Stimulated activated CD8-positive, alpha-beta memory T cell treated with anti-CD3 and anti-CD28 coated beads, Interleukin-7, amount 100 ng/mL, for 4 hours (primary cell): ENCODE measurements around the gene TRPV3.
A peak's percentile ranks its signal among the peaks of the same experiment; 100 is the strongest.
"Not testable (repeated sequence)": the region's sequence is repeated elsewhere in the genome, so short reads cannot be mapped to it uniquely, and the experiment has no call there.

Experiments used
- DNase-seq, 2 donors: peaks; one replicate each; pipeline ENCODE4 v3.0.0-alpha.2; 2020; ENCODE audit warnings: low read depth in 2 of 2

Gene TRPV3

DNA sequence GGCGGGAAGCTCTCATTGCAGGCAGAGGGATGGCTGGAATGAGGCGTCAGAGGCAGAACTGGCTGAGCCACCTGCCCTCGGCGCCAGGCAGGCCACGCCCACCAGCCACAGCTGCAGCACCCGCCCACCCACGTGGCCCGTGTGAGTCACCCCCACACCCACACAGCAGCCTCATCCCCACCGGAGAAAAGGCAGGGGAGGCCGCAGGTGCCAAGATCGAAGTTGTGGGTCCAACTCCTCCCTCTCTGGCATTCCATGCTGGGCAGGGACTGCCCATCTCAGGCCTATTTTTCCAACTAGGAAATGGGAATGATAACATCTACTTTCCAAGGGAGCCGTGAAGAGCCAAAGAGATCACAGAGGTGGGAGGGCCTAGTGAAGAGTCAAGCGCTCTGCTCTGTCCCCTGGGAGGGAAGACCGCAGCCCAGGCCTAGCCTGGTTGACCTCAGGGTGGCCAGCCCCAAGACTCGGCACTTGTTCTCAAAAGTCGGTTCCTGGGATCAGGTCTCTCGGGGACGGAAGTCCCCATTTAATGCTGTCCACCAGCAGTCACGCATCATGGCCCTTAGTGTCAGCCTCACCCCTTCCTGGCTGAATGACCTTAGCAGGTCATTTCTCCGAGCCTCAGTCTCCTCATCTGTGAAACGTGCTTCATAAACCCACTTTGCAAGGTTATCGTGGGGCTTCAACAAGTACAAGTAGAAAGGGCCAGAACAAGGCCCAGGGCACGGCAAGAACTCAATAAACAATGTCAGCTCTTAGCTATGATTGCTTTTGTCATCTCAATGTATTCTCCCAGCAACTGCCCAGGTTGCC, at the start of gene TRPV3:
TRPV3 (minus strand) TSS at position 45 of the 816 bp plus-strand sequence. CDS start 2,962 bp downstream, outside the sequence.
- DNase-seq = peak; percentile 50 to 70

GRCh38 chr17:3603870-3604259, 46.3 kb upstream of the TRPV3 start:
- DNase-seq = no peak

GRCh38 chr17:3603119-3603869, 45.7 kb upstream of the TRPV3 start:
- DNase-seq = no peak

DNA sequence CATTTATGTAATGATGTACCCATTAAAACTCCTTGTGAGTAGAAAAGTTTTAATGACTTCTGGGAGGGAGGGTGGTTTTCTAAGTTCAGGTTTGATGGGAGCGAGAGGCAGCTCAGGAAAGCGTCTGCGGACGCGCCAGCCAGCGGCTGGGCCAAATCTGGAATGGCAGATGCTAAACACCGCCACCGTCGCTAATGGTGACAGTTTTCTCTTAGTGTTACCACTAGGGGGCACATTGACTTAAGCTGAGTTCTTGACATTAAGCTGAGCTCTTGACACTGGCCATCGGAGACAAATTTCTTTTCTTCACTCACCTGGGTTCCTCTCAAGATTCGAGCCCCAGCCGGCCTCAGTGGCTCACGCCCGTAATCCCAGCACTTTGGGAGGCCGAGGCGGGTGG, 44.9 kb upstream of the TRPV3 start:
- no peak for DNase-seq

DNA sequence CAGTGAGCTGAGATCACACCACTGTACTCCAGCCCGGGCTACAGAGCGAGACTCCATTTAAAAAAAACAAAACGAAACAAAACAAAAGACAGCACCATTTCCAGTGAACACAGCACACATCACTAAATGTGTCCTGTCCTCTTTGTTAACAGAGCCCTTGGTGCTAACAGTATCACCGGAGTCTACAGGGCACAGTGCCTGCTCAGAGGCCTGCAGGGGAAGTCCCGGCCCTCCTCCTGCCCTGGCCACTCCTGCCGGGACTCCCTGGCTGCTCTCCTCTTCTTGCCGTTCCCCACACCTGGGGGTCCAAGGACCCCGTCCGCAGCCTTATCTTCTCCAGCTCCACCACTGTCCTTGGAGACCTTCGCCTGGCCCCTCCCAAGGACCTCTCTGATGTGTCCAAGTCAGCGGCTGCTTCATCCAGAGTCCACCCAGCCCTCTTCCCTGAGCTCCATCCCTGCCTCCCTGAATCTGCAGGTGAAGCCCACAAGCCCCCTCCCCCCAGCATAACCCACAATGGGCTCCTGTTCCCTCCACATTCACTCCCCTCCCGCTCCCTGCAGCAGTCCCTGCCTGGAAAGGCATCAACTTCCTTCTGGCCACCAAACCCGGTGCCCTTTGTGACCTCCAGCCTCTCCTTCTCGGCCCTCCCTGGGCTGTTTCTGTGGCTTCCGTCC, 43.1 kb upstream of the TRPV3 start:
- no peak for DNase-seq

DNA sequence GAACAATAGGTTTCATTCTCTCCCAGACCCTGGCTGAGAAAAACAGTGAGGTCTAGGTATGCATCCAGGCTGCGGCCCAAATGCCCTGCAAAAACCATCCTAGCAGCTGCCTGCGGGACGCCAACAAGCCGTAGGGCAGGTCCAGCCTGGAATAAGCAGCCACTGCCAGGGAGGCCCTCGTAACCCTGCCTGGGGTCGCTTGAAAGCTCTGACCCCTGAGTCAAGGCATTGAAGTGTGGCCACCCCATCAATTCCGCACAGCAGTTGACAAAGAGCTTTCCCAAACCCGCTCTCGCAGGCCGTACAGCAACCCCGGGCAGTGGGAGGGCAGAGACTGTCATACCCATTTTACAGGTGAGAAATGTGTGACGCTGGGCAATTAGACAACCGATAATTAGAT, 40.5 kb upstream of the TRPV3 start:
- DNase-seq = no peak

DNA sequence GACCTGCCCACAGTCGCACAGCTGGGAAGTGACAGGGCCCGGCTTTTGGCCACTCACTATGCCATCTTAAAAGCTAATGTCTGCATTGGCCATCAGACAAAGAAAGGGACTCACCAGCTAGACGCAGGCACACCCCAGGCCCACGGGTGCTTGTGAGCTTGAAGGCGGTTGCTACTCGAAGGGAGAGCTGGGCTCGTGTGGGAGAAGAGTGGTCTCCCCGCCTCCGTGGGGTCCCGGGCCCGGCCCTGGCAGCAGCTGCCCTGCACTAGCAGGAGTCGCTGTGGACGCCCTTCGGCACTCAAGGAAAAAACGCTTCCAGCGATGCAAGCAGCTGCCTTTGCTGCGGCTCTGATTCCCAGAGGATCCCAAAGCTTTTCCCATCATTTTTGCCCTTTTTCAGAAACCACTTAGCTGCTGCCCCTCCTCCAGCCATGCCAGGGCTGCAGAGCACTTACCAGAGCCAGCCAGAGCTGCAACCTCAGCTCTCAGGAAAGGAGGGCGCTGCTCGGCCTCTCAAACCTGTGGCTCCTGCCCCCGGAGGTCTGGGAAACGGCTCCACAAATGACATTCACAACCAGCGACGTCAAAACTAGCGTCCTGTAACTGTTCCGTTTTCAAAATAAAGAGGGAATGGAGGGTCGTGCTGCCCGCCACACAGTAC, 39.3 kb upstream of the TRPV3 start:
- DNase-seq = no peak

DNA sequence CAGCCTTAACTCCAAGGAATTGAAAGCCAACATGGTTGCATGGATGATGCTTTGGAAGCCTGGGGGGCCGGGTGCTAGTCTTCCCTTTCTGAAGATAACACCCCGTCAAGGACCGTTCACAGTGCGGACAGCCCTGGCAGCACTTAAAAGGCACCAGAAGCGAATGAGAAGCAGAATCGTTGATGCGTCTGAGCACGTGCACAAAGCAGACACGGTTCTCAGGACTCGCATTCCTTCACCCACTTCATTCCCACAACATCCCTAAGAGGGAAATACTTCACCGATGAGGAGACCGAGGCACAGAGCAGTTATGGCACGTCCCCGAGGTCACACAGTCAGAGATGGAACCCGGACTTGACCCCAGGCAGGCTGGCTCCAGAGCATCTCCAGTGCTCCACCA, 37.4 kb upstream of the TRPV3 start:
- DNase-seq = no peak

DNA sequence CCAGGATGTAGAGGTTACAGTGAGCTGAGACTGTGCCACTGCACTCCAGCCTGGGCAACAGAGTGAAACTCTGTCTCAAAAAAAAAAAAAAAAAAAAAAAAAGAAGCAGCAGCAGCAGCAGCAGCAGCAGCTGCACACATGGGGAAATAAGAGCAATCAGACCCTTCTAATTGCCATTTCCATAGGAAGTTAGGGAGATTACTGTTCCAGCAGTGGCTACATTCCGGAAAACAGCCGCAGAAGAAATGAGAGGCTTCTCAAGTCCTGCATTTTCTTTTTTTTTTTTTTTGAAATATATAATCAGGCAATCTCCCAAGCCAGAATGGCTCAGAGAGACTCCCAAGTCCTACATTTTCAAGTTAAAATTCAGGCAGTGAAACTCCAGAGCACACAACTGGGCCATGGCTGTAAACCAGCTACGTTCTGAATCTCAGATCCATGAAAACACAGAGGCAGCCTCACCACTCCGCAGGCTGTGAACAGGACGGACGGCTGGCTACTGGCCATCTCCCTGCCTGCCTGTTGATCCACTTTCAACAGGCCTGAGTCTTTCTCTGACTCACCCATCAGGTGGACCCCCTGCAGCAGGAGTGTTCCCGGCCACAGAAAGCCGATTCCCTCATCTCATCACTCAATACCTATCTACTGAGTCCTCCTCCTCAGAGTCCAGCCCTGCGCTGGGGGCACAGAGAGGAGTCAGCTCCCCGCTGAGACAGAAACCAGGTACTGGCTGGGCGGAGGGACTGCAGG, 36.6 kb upstream of the TRPV3 start:
- no peak for DNase-seq

- no peak for DNase-seq
Measured at GRCh38 chr17:3593384-3593783, 35.8 kb upstream of the TRPV3 start.

- DNase-seq = no peak
Measured at GRCh38 chr17:3592216-3592860, 34.7 kb upstream of the TRPV3 start.

DNA sequence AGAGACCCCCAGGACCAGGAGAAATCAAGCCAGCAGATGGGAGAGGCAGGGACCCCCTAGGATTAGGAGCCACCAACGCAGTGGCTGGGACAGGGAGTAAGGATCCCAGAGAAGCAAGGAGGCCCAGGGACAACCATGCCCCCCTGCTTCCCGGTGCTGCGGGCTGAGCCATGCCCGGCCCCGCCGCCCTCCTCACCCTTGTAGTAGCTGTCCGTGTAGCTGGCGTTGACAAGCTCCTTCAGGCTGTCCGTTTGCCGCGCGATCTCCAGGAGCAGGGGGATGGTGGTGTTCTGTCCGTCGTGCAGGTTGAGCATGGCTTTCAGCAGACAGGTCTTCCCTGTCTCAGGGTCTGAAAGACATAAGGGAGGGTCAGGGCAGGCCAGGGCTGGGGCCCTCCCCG, 33.2 kb upstream of the TRPV3 start:
- no peak for DNase-seq

GRCh38 chr17:3590231-3590630, 32.6 kb upstream of the TRPV3 start:
- no peak for DNase-seq

GRCh38 chr17:3589784-3590183, 32.2 kb upstream of the TRPV3 start:
- no peak for DNase-seq

DNA sequence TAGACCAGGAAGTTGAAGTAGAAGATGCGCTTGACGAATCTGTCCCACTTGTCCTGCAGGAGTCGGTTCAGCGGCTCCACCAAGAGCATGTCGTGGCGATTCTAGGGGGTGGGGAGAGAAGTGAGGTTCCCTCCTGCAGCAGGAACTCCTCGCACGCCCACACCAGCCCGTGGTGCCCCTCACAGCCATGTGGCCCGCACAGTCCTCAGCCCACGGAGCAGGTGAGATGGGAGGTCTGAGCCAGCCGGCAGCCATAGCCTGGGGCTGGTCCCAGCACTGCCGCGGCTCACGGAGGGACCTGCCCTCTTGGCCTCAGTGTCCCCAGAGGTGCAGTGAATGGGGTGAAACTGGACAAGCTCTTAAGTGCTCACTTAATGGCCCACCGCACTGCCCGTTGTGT, 28.2 kb upstream of the TRPV3 start:
- DNase-seq = no peak

- no peak for DNase-seq
Measured at GRCh38 chr17:3583456-3583855, 25.8 kb upstream of the TRPV3 start.

DNA sequence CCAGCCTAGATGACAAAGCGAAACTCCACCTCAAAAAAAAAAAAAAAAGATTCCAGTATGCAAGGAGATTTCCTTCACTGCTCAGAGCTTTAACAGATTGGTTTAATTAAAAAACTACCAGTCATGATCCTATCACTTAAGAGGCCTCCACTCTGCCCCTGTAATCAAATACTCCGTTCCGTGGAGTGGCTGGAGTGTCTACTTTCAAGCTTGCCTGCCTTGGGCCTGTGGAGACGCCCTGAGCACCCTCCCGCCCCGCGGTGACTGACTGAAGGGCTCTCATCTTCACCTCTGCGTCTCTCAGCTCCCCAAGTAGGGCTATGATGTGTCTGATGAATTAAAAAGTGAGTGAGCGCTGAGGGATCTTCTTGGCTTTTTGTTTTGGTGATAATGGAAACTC, 25.3 kb upstream of the TRPV3 start:
- DNase-seq = no peak

DNA sequence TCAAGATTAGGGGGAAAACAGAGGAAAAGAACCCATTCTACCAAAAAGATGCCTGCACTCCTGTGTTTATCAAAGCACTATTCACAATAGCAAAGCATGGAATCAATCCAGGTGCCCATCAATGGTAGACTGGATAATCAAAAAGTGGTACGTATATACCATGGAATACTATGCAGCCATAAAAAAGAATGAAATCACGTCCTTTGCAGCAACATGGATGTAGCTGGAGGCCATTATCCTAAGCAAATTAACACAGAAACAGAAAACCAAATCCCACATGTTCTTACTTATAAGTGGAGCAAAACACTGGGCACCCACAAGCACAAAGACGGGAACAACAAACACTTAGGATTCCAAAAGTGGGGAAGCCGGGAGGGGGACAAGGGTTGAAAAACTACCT, 21.1 kb upstream of the TRPV3 start:
- not testable (repeated sequence) for DNase-seq

GRCh38 chr17:3576970-3577369, 19.4 kb upstream of the TRPV3 start:
- no peak for DNase-seq

DNA sequence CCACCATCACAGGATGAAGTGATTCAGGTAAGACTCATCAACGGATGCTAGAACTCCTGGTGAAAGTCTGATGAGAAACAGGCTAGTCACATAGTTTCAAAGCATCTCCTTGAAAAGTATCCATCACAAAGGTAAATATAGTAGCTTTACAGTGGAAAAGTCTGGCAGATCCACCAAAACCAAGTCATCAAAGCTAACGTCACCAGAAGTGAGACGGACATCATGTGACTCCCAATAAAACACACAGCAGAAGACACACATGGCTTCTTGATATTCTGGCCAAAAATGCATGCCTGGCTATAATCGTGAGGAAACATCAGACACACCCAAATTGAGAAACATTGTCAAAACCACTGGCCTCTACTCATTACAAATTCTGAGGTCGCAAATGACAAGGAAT, 17.9 kb upstream of the TRPV3 start:
- no peak for DNase-seq

DNA sequence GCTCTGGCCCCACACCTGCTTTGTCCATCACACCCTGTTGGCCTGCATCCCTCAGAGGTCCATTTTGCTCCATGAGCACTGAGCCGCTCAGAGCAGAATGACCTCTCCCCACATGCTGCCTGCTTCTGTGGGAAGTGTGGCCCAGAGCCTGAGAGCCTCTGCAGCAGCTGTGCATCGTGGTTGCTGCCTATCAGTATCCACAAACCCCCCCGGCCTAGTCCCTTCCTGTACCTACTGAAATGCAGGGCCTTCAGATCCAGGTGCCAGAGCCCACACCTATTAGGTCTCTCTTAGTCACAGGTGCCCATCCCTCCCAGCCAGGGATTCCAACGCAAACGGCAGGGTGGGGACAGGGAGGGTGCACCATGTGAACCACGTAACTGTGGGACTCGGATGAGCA, 16.6 kb upstream of the TRPV3 start:
- DNase-seq = no peak
